ENCODE measurements around the gene TUBAL3. TPM values are rescaled to one million over a fixed set of nuclear protein-coding genes. Genes with fewer than 3 reads are reported as not detected.

The TUBAL3 gene
- polyA plus RNA-seq, 1 experiment, result not detected

- H3K27me3 ChIP-seq (ENCODE audit: control insufficient read depth, insufficient read depth, low read length), result peaks cover 4% of the 10 kb centered on the region; the same call in 1 of the 2 replicates
- DNase-seq (ENCODE audit: low read depth), result no peak
- no peak for TF ChIP-seq CTCF (IDR thresholded peaks at IDR 0.05; ENCODE audit: insufficient read depth, low read depth, low read length)
- H3K4me3 ChIP-seq (ENCODE audit: low read depth, low read length), result no peak overlapping the region
- CTCF ChIA-PET, result no interaction called here
- POLR2A ChIA-PET, result no interaction called here
- no peaks in the 10 kb centered on the region for H3K36me3 ChIP-seq (ENCODE audit: control insufficient read depth, insufficient read depth, low read length)
These were observed 11.1 kb downstream of the TUBAL3 start for GRCh38 chr10:5393529-5393928.

- no peaks in the 10 kb centered on the region; the same call in 1 of the 2 replicates for H3K27me3 ChIP-seq (ENCODE audit: control insufficient read depth, insufficient read depth, low read length)
- no peak overlapping the region for H3K4me3 ChIP-seq (ENCODE audit: low read depth, low read length)
- CTCF ChIA-PET, result interaction anchor here (0.7 to 1.2 kb wide), 4 partner anchors 8 to 232 kb away, joined by 3 to 4 read pairs (median 3); partner anchors contain the start of gene TUBAL3
- DNase-seq (ENCODE audit: low read depth), result no peak
- no peaks in the 10 kb centered on the region for H3K36me3 ChIP-seq (ENCODE audit: control insufficient read depth, insufficient read depth, low read length)
- no peak for TF ChIP-seq CTCF (IDR thresholded peaks at IDR 0.05; ENCODE audit: insufficient read depth, low read depth, low read length)
- POLR2A ChIA-PET, result no interaction called here
These were observed 12.8 kb downstream of the TUBAL3 start for GRCh38 chr10:5391790-5392189.

- Histone ChIP-seq H3K27me3 (ENCODE audit: control insufficient read depth, insufficient read depth, low read length) (no peaks in the 10 kb centered on the region; the same call in 1 of the 2 replicates), H3K4me3 (ENCODE audit: low read depth, low read length) (no peak overlapping the region), H3K36me3 (ENCODE audit: control insufficient read depth, insufficient read depth, low read length) (no peaks in the 10 kb centered on the region)
- no peak for TF ChIP-seq CTCF (IDR thresholded peaks at IDR 0.05; ENCODE audit: insufficient read depth, low read depth, low read length)
- no peak for DNase-seq (ENCODE audit: low read depth)
- POLR2A ChIA-PET, result no interaction called here
- CTCF ChIA-PET, result interaction anchor here (1.2 kb wide), 1 partner anchor 9 kb away, joined by 3 read pairs; no protein-coding TSS in a partner anchor
These were observed 13.9 kb downstream of the TUBAL3 start for GRCh38 chr10:5390607-5391205.

- no peaks in the 10 kb centered on the region; the same call in 1 of the 2 replicates for H3K27me3 ChIP-seq (ENCODE audit: control insufficient read depth, insufficient read depth, low read length)
- TF ChIP-seq CTCF (IDR thresholded peaks at IDR 0.05; ENCODE audit: insufficient read depth, low read depth, low read length), result no peak
- H3K36me3 ChIP-seq (ENCODE audit: control insufficient read depth, insufficient read depth, low read length), result no peaks in the 10 kb centered on the region
- no peak for DNase-seq (ENCODE audit: low read depth)
- CTCF ChIA-PET, result interaction anchor here (0.8 to 1.6 kb wide), 4 partner anchors 18 to 537 kb away, joined by 3 to 7 read pairs (median 4); partner anchors contain the start of gene TUBAL3
- POLR2A ChIA-PET, result no interaction called here
- H3K4me3 ChIP-seq (ENCODE audit: low read depth, low read length), result no peak overlapping the region
These were observed 17.5 kb downstream of the TUBAL3 start for GRCh38 chr10:5387169-5387568.

- POLR2A ChIA-PET, result no interaction called here
- CTCF ChIA-PET, result interaction anchor here (0.6 to 2.5 kb wide), 6 partner anchors 10 to 556 kb away, joined by 3 to 29 read pairs (median 3); no protein-coding TSS in a partner anchor
- no peak for TF ChIP-seq CTCF (IDR thresholded peaks at IDR 0.05; ENCODE audit: insufficient read depth, low read depth, low read length)
- no peak for DNase-seq (ENCODE audit: low read depth)
- H3K27me3 ChIP-seq (ENCODE audit: control insufficient read depth, insufficient read depth, low read length), result no peaks in the 10 kb centered on the region; the same call in 1 of the 2 replicates
- no peaks in the 10 kb centered on the region for H3K36me3 ChIP-seq (ENCODE audit: control insufficient read depth, insufficient read depth, low read length)
- no peak overlapping the region for H3K4me3 ChIP-seq (ENCODE audit: low read depth, low read length)
These were observed 19.4 kb downstream of the TUBAL3 start for GRCh38 chr10:5385224-5385623.

All from BJ (cell line).